AG04449 (cell line): ENCODE data around the gene APH1B.
"Not testable (repeated sequence)": the region's sequence is repeated elsewhere in the genome, so short reads cannot be mapped to it uniquely, and the experiment has no call there.

ENCODE experiments used
- CTCF ChIA-PET: fragments of 350-600 bp; formaldehyde crosslinking; extraction: SDS; loops from one replicate; lab custom pipeline; 2021; ENCODE audit warnings: antibody characterized with exemption; lab: Yijun Ruan, JAX
- POLR2A ChIA-PET: fragments of 400-600, 350-600 bp; formaldehyde crosslinking; extraction: SDS; loops from one replicate; lab custom pipeline; 2020; ENCODE audit warnings: antibody characterized with exemption, inconsistent platforms; lab: Yijun Ruan, JAX
- DNase-seq: peaks from one replicate; pipeline ENCODE4 v3.0.0-alpha.2; 2010; ENCODE audit warnings: low read depth, low spot score
- H3K4me3 ChIP-seq: 2 replicates; pipeline ENCODE4 v1.5.1; 2011; ENCODE audit warnings: low read depth, mild to moderate bottlenecking, control low read depth, low read length
- TF ChIP-seq, protein P1 (sequence below): IDR thresholded peaks from one replicate; pipeline ENCODE4 v1.5.1; 2011; ENCODE audit warnings: mild to moderate bottlenecking, moderate library complexity, low read length, control low read depth, inconsistent platforms; ENCODE audit not compliant: insufficient read depth; ENCODE audit errors: missing control alignments

APH1B gene

GRCh38 chr15:63233667-63234423 lies 43.6 kb upstream of the APH1B start:
- POLR2A ChIA-PET, result interaction anchor here (1.1 to 1.4 kb wide), 2 partner anchors 17 to 43 kb away, joined by 3 to 5 read pairs; no protein-coding TSS in a partner anchor
- no peak overlapping the region for H3K4me3 ChIP-seq
- CTCF ChIA-PET, result interaction anchor here (0.8 to 1.1 kb wide), 2 partner anchors 9 to 43 kb away, joined by 3 read pairs; no protein-coding TSS in a partner anchor
- TF ChIP-seq, protein P1, sequence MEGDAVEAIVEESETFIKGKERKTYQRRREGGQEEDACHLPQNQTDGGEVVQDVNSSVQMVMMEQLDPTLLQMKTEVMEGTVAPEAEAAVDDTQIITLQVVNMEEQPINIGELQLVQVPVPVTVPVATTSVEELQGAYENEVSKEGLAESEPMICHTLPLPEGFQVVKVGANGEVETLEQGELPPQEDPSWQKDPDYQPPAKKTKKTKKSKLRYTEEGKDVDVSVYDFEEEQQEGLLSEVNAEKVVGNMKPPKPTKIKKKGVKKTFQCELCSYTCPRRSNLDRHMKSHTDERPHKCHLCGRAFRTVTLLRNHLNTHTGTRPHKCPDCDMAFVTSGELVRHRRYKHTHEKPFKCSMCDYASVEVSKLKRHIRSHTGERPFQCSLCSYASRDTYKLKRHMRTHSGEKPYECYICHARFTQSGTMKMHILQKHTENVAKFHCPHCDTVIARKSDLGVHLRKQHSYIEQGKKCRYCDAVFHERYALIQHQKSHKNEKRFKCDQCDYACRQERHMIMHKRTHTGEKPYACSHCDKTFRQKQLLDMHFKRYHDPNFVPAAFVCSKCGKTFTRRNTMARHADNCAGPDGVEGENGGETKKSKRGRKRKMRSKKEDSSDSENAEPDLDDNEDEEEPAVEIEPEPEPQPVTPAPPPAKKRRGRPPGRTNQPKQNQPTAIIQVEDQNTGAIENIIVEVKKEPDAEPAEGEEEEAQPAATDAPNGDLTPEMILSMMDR, result no peak
- DNase-seq, result no peak

DNA sequence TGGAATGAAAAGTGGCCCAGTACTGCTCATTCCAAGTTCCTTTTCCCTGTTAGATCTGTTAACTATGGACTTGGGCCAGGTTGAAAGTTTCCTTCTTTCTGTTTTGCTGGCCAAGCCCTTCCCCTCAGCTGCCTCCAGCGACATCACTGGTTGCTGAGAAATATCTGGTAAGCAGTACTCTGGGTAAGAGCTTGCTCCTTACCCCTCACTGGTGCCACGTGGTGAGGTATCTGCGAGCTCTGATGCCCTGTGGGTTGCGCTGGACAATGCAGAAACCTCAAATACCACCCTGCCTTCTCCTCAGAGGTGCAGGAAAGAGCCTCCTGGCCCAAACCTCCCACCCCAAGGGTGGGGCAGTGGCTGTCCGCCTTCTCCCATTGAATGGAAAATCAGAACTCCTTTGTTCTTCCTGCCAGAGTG lies 42.9 kb upstream of the APH1B start:
- no peak for DNase-seq
- no peak overlapping the region for H3K4me3 ChIP-seq
- ChIA-PET CTCF (no interaction called here), POLR2A (no interaction called here)
- TF ChIP-seq, protein P1, result no peak

GRCh38 chr15:63236272-63236671 lies 41.1 kb upstream of the APH1B start:
- no peak overlapping the region for H3K4me3 ChIP-seq
- POLR2A ChIA-PET, result no interaction called here
- CTCF ChIA-PET, result no interaction called here
- no peak for DNase-seq
- TF ChIP-seq, protein P1, result no peak

- H3K4me3 ChIP-seq, CTCF ChIA-PET, POLR2A ChIA-PET, DNase-seq: not testable (repeated sequence)
These were observed 40.3 kb upstream of the APH1B start for GRCh38 chr15:63237086-63237485.

GRCh38 chr15:63238171-63238570 lies 39.2 kb upstream of the APH1B start:
- CTCF ChIA-PET, result interaction anchor here (0.8 to 1.7 kb wide), 3 partner anchors 11 to 144 kb away, joined by 3 to 5 read pairs (median 3); no protein-coding TSS in a partner anchor
- H3K4me3 ChIP-seq, result no peak overlapping the region
- TF ChIP-seq, protein P1, result no peak
- POLR2A ChIA-PET, result interaction anchor here (0.6 kb wide), 1 partner anchor 134 kb away, joined by 3 read pairs; no protein-coding TSS in a partner anchor
- DNase-seq, result no peak

- no peak overlapping the region for H3K4me3 ChIP-seq
- POLR2A ChIA-PET, result interaction anchor here (0.6 to 1.0 kb wide), 2 partner anchors 82 to 133 kb away, joined by 3 to 5 read pairs; partner anchors contain the start of gene RPS27L
- DNase-seq, result no peak
- TF ChIP-seq, protein P1, result no peak
- CTCF ChIA-PET, result interaction anchor here (0.7 to 1.7 kb wide), 5 partner anchors 10 to 145 kb away, joined by 3 to 5 read pairs (median 3); no protein-coding TSS in a partner anchor
These were observed 38.6 kb upstream of the APH1B start for GRCh38 chr15:63238796-63239195.
